NCI-H2107 (cell line): ENCODE measurements around the gene TMEM238L.
"Not testable (repeated sequence)": the region's sequence is repeated elsewhere in the genome, so short reads cannot be mapped to it uniquely, and the experiment has no call there.

ENCODE experiments used
- DNase-seq: peaks from one replicate; lab custom pipeline; 2025; lab: John Stamatoyannopoulos, UW

The TMEM238L gene

GRCh38 chr17:10803830-10804475, at the start of gene TMEM238L:
TSS of gene TMEM238L (minus strand) at chr17:10804099. CDS start at chr17:10803963, 136 bp downstream.
- DNase-seq: no peak

DNA sequence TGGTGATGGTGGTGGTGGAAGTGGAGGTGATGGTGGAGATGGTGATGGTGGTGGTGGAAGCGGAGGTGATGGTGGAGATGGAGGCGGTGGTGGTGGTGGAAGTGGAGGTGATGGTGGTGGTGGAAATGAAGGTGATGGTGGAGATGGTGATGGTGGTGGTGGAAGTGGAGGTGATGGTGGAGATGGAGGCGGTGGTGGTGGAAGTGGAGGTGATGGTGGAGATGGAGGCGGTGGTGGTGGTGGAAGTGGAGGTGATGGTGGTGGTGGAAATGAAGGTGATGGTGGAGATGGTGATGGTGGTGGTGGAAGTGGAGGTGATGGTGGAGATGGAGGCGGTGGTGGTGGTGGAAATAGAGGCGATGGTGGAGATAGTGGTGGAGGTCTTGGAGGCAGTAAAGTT, 42.7 kb upstream of the TMEM238L start:
- DNase-seq: not testable (repeated sequence)

GRCh38 chr17:10845388-10845751, 41.5 kb upstream of the TMEM238L start:
- DNase-seq: no peak

DNA sequence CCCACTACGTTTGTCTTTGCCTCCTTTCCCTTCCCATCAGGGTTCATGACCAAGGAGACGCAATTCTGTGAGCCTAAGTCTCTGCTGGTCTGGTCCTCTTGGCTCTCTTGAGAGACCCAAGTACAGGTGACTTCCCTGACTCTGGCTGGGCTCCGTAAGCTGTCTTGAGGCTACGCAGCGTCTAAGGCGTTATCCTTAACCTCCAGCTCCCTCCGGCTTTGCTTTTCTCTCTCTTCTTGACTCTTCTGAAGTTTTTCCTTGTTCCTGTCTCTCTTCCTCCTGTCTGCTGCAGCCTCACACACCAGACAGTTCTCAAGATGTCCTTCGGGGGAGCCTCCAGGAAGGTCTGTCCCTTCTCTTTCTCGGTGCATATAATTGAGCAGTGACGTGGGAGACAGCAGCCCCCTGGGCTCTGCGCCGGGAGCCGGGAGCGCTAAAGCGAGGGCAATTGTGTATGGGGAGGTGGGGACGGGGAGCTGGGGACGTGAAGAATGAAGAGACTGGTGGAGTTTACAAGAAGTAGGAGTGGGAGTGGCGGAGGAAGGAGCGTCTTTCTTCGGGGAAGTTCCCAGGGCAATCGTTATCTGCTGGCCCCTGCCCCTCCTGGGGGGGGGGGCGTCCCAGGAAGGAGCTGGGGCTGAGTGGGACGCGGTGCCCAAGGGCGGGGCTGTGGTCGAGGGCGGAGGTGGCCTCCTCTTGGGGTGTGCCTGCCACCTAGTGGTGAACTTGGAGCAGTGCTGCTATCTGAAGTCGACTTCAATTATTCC, 40.9 kb upstream of the TMEM238L start:
- no peak for DNase-seq

DNA sequence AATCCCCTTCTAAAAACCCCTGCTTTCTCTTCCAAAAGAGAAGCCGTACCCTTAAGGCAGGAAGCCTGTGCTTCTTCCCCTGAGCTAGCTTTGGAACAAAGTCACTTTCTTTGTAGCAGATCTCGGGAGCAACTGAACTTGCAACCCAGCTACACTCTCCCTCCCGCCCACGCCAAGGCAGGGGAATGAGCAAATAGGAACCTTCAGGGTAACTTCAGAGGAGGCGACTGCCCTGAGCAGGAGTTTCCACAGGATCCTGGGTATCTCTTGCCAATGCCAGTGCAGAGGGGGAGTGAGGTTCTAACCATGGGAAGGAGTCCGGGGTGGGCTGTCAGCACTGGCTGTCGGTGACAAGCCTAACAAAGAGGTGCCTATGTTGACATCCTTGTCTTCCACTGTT, 39.9 kb upstream of the TMEM238L start:
- DNase-seq: no peak

- DNase-seq: no peak
These were observed 38.8 kb upstream of the TMEM238L start for GRCh38 chr17:10842658-10843057.

DNA sequence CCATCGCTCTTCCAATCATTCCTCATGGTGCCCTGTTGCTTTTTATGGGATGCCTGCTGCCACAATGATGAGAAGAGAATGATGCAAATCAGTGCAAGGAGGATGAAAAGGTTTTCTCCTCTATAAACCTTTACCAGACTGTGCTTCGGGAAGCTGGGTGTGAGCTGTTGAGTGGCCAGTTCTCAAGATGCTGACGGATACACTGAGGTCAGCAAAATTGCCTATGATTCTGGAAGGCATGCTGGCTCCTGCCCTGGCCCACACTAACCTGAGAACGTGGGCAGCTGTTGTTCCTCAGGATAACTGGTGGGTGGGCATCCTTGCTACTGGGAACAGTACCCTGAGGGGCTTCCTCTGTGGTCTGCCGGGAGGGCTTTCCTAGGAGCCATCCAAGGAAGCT, 34.8 kb upstream of the TMEM238L start:
- DNase-seq: no peak

DNA sequence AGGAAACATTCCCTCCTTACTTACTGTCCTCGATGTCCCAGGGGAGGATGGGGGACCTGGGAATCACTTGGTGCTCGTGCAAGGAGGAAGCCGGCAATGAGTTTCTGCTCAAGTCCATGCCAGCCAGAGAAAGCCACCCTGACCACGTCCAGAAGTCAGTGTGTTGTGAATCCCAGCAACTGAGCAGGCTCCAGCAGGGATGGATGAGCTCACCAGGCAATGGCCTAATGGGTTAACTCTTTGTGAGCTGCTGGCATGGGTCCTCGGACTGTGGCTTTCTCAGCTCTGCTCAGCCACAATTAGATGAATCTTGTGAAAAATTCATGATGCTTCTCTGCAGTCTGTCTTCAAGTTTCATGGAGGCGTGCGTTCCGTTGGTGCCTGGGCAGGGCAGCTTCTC, 34.0 kb upstream of the TMEM238L start, which contains the start of gene PIRT:
TSS of gene PIRT (minus strand) at position 167 of the 400 bp plus-strand sequence. CDS start 12,442 bp downstream, outside the sequence.
- no peak for DNase-seq

GRCh38 chr17:10836966-10837590, 33.2 kb upstream of the TMEM238L start:
- DNase-seq: no peak

DNA sequence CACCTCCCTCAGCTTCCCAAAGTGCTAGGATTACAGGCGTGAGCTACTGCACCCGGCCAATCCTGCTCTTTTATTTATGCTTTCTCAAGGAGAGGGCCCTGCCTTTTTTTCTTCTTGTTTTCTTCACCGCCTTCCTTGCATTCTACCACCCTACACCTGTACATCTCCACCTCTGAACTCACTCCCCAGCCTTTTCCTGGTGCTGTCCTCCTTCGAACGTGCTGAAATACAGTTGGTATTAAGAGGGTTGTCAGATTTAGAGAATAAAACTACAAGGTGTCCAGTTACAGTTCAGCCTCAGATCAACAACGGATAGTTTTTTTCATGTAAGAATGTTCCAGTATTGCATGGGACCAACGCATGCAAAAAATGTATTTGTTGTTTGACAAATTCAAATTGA, 32.2 kb upstream of the TMEM238L start:
- no peak for DNase-seq

GRCh38 chr17:10831696-10832095, 27.8 kb upstream of the TMEM238L start:
- DNase-seq: no peak

- DNase-seq: no peak
These were observed 24.1 kb upstream of the TMEM238L start for GRCh38 chr17:10827898-10828552.

GRCh38 chr17:10824874-10825273, 21.0 kb upstream of the TMEM238L start:
- DNase-seq: no peak

DNA sequence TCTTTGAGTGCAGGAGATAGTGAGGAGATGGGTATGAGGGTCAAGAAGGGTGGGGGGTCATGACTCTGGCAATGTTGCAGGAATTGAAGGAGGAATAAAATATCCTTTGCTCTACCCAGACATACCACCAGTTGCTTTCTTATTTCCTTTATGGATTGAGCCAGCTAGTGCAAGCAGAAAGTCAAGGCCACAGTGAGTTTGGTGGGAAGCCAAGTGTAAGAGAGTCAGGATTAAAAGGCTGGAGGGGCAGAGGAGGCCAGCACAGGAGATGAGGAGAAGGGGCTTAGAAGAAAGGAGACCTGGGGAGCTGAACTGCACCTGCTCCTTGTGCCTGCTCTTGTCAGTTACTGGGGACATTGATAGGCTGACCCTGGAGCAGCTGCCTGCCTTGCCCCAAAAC, 17.9 kb upstream of the TMEM238L start:
- DNase-seq: no peak

DNA sequence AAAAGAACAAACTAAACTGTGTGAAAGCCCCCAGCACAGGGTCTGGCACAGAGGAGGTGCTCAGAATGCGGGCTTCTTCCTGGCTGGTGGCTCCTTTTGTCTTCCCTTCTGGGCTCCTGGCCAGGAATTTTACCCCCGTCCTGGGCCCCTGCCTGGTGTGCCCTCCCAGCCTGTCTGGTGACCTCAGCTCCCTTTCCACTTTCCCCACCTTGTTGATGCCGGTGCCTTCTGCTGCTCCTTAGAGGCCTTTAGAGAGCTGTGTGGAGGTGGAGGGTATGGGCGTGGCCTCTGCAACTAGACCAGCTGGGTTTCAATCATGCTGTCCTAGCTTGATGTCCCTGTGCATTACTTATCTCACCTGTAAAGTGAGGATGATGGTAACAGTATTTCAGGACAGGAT, 17.2 kb upstream of the TMEM238L start:
- DNase-seq: no peak

- DNase-seq: no peak
These were observed 11.4 kb upstream of the TMEM238L start for GRCh38 chr17:10815319-10815718.

GRCh38 chr17:10814075-10814474, 10.2 kb upstream of the TMEM238L start:
- no peak for DNase-seq

DNA sequence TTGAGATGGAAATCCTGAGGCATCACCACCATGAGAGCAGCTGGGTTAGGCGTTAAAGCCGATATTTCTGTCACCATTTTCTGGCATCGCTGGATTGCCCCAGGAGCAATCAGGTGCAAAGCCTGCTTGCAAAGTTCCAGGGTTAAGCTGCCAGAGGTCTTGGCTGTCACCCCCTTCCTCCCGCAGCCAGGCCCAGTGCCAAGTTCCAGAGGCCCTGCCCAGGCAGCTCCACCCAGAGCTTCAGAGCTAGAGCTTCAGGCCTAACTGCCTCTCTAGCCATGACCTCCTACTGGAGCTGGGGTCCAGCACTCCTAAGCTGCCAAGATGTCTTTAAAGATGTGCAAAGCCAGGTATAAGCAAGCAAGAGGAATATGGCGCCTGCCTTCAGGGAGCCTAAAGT, 8.8 kb upstream of the TMEM238L start:
- no peak for DNase-seq

- DNase-seq: no peak
These were observed 5.7 kb upstream of the TMEM238L start for GRCh38 chr17:10809605-10810004.

DNA sequence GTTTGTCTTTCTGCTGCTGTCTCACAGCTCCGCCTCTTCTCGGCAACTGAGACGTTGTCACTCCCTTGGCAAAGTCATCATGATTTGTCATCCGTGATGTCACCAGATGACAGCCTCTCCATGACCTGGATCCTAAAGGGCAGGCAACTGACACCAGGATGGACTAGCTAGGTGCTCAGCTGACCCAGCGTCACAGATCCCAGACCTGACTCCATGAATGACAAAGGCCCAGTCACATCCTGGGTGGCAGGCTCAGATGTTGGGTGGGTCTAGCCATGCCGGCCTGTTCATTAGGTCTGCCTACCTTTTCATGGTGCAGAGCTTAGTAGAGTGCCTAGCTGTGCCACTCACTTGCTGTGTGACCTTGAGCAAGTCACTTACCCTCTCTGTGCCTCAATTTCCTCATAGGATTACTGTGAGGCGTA, 3.8 kb upstream of the TMEM238L start:
- no peak for DNase-seq

DNA sequence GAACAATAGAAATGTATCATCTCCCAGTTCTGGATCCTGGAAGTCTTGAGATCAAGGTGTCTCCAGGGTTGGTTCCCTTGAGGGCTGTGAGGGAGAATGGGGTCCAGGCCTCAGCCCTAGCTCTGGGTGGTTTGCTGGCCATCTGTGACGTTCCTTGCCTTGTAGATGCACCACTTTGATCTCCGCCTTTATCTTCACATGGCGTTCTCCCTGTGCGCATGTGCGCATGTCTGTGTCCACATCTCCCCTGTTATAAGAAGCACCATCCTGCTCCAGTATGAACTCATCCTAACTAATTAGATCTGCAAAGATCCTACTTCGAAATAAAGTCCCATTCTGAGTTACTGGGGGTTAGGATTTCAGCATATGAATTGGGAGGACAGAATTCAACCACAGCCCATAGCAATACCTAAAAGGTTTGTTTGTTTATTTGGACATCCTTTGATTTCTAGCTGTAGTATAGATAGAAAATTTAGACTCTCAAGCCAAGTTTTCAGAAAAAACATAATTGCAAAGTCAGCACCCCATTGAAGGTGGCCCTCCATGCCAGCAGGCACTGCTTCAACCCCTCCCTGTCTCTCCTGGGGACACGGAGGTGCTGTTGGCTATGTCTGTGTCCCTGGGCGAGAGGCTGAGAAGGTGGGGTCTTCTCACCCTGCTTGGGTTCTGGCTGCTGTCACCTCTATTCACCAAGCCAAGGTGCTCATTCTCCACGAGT, 2.8 kb upstream of the TMEM238L start:
- no peak for DNase-seq

DNA sequence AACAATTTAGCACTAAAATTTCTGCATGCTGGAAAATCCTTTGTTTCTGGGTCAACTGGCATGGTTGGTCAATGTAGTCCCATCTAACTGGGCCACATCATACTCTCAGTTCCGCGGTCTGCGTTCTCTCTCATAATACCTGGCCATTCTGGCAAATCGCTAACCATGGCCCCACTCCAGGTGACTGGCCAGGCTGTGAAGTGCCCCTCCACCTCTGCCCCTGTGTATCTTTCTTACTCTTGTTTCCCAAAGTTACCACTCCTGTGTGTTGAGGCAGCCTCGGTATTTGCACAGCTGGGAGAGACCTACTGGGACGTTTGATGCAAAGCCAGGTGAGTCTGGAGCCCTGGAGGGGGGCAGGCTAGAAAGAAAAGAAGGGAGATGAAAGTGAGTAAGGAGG, 2.0 kb upstream of the TMEM238L start:
- DNase-seq: no peak
